GM19023 (cell line): Measurements from ENCODE around the gene TANC1.

Experiments used
- ATAC-seq: cut with Tn5 transposase; IDR thresholded peaks from one replicate; pipeline ENCODE4 v1.9.1; 2021; ENCODE audit warnings: mild to moderate bottlenecking, moderate library complexity; ENCODE audit not compliant: unreplicated experiment

Gene TANC1

GRCh38 chr2:158968396-158969161 is at the start of gene TANC1:
TANC1 (plus strand) TSS chr2:158968640; CDS start chr2:159065911, 97,271 bp downstream.
- peak; percentile 90 for ATAC-seq

GRCh38 chr2:158921599-158922408 is 46.6 kb upstream of the TANC1 start:
- no peak for ATAC-seq

GRCh38 chr2:158922601-158923000 is 45.8 kb upstream of the TANC1 start:
- ATAC-seq: no peak

GRCh38 chr2:158923180-158923594 is 45.3 kb upstream of the TANC1 start:
- ATAC-seq: no peak

GRCh38 chr2:158923641-158924040 is 44.8 kb upstream of the TANC1 start:
- no peak for ATAC-seq

- no peak for ATAC-seq
These were observed 41.9 kb upstream of the TANC1 start for GRCh38 chr2:158926478-158926948.

GRCh38 chr2:158928515-158928914 is 39.9 kb upstream of the TANC1 start:
- no peak for ATAC-seq

GRCh38 chr2:158928965-158929364 is 39.5 kb upstream of the TANC1 start:
- no peak for ATAC-seq

- no peak for ATAC-seq
These were observed 36.9 kb upstream of the TANC1 start for GRCh38 chr2:158931572-158931971.

GRCh38 chr2:158932131-158932645 is 36.3 kb upstream of the TANC1 start:
- no peak for ATAC-seq

- no peak for ATAC-seq
These were observed 34.3 kb upstream of the TANC1 start for GRCh38 chr2:158934170-158934569.

GRCh38 chr2:158935617-158936016 is 32.8 kb upstream of the TANC1 start:
- ATAC-seq: no peak

- ATAC-seq: no peak
These were observed 31.5 kb upstream of the TANC1 start for GRCh38 chr2:158936978-158937377.

- no peak for ATAC-seq
These were observed 28.1 kb upstream of the TANC1 start for GRCh38 chr2:158940356-158940755.

GRCh38 chr2:158943973-158944372 is 24.5 kb upstream of the TANC1 start:
- no peak for ATAC-seq

- no peak for ATAC-seq
These were observed 19.3 kb upstream of the TANC1 start for GRCh38 chr2:158948964-158949699.

GRCh38 chr2:158953454-158953853 is 15.0 kb upstream of the TANC1 start:
- ATAC-seq: no peak

- no peak for ATAC-seq
These were observed 14.3 kb upstream of the TANC1 start for GRCh38 chr2:158953926-158954763.

- ATAC-seq: no peak
These were observed 12.5 kb upstream of the TANC1 start for GRCh38 chr2:158955842-158956365.

- ATAC-seq: no peak
These were observed 10.1 kb upstream of the TANC1 start for GRCh38 chr2:158958365-158958764.
